Lower leg skin (tissue), 3 donors: ENCODE data around the gene VEZF1.

Experiments
- POLR2A ChIP-seq, 2 donors: fragments of 450-650 bp; IDR thresholded peaks; one replicate each; pipeline ENCODE4 v1.6.1; 2016 to 2017; ENCODE audit warnings: antibody characterized with exemption in 2 of 2, mild to moderate bottlenecking in 1 of 2, moderate library complexity in 1 of 2
- TF ChIP-seq, protein P1 (sequence below), 3 donors: fragments of 450-650 bp; IDR thresholded peaks; one replicate each; pipeline ENCODE4 v1.5.1; 2016; ENCODE audit warnings: antibody characterized with exemption in 3 of 3, mild to moderate bottlenecking in 3 of 3, moderate library complexity in 2 of 3

DNA sequence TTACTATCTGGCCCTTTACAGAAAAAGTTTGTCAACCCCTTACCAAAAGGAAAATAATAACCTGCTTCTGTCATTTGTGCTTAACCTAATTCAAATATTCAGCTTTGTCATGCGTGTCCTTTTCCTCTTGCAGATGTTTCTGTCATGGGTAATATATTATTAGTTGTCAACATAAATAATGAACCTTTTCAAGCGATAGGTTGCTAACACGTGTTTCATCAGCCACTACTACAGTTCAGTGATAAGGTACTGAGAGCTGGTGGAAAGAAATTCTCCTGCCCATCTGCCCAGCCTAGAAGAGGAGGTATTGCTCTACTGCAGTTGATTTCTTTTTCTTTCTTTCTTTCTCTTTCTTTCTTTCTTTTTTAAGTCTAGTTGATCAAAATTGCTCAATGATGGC lies 31.0 kb upstream of the VEZF1 start:
- TF ChIP-seq, protein P1, sequence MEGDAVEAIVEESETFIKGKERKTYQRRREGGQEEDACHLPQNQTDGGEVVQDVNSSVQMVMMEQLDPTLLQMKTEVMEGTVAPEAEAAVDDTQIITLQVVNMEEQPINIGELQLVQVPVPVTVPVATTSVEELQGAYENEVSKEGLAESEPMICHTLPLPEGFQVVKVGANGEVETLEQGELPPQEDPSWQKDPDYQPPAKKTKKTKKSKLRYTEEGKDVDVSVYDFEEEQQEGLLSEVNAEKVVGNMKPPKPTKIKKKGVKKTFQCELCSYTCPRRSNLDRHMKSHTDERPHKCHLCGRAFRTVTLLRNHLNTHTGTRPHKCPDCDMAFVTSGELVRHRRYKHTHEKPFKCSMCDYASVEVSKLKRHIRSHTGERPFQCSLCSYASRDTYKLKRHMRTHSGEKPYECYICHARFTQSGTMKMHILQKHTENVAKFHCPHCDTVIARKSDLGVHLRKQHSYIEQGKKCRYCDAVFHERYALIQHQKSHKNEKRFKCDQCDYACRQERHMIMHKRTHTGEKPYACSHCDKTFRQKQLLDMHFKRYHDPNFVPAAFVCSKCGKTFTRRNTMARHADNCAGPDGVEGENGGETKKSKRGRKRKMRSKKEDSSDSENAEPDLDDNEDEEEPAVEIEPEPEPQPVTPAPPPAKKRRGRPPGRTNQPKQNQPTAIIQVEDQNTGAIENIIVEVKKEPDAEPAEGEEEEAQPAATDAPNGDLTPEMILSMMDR (IDR thresholded peaks at IDR 0.05) = no peak
- TF ChIP-seq POLR2A (IDR thresholded peaks at IDR 0.05) = no peak
